Nephron (organoid): ENCODE data around the gene UBE3B.

Source experiments
- H3K27ac Mint-ChIP-seq, 3 experiments: 2 replicates each; pipeline ENCODE4 v1.8.0; 2020; ENCODE audit warnings: mixed read lengths in 3 of 3, mild to moderate bottlenecking in 2 of 3, moderate library complexity in 1 of 3
- H3K27me3 Mint-ChIP-seq: 2 replicates; pipeline ENCODE4 v1.8.0; 2021; ENCODE audit warnings: low read depth, mild to moderate bottlenecking, moderate library complexity, mixed read lengths
- H3K36me3 Mint-ChIP-seq: 2 replicates; pipeline ENCODE4 v1.8.0; 2020; ENCODE audit warnings: low read depth, mixed read lengths
- H3K4me1 Mint-ChIP-seq: 2 replicates; pipeline ENCODE4 v1.8.0; 2020; ENCODE audit warnings: mixed read lengths
- H3K4me3 Mint-ChIP-seq, 3 experiments: 2 replicates each; pipeline ENCODE4 v1.8.0; 2020; ENCODE audit warnings: mild to moderate bottlenecking in 3 of 3, mixed read lengths in 3 of 3, moderate library complexity in 2 of 3
- H3K9me3 Mint-ChIP-seq: 2 replicates; pipeline ENCODE4 v1.8.0; 2020; ENCODE audit warnings: mixed read lengths
- TF ChIP-seq, protein P1 (sequence below), 3 experiments: fragments of 200-600 bp; sonication (generic); IDR thresholded peaks; one replicate each; pipeline ENCODE4 v1.5.0; 2021; ENCODE audit warnings: antibody characterized with exemption in 3 of 3; ENCODE audit not compliant: unreplicated experiment in 3 of 3

Gene UBE3B

DNA sequence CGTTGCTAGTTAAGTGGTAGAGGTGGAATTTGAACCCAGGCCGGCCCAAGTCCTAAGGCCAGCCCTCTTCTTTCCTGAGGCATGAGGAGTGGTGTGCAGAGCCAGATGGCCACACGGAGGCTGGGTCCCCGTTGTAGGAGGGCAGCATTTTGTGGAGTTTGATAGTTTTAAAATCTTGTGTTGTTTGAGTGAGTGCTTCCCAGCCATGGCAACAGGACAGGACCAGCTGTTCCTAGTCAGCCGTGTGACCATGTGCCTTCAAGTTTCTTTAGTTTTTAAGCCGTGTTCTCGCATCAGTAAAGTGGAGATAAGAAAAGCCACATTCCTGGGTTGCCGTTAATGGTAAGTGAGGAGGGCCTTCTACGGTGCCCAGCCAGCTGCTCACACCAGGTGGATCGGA lies 44.4 kb downstream of the UBE3B start:
- peaks cover 68% of the 10 kb centered on the region for H3K36me3 Mint-ChIP-seq
- H3K27me3 Mint-ChIP-seq: peaks cover 3% of the 10 kb centered on the region
- peaks cover 68% of the 10 kb centered on the region for H3K4me1 Mint-ChIP-seq
- H3K4me3 Mint-ChIP-seq: peak overlapping the region in 1 of 3 experiments; percentile 26
- TF ChIP-seq, protein P1, sequence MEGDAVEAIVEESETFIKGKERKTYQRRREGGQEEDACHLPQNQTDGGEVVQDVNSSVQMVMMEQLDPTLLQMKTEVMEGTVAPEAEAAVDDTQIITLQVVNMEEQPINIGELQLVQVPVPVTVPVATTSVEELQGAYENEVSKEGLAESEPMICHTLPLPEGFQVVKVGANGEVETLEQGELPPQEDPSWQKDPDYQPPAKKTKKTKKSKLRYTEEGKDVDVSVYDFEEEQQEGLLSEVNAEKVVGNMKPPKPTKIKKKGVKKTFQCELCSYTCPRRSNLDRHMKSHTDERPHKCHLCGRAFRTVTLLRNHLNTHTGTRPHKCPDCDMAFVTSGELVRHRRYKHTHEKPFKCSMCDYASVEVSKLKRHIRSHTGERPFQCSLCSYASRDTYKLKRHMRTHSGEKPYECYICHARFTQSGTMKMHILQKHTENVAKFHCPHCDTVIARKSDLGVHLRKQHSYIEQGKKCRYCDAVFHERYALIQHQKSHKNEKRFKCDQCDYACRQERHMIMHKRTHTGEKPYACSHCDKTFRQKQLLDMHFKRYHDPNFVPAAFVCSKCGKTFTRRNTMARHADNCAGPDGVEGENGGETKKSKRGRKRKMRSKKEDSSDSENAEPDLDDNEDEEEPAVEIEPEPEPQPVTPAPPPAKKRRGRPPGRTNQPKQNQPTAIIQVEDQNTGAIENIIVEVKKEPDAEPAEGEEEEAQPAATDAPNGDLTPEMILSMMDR (IDR thresholded peaks at IDR 0.05; ENCODE audit: unreplicated experiment in 3 of 3): no peak
- H3K27ac Mint-ChIP-seq: peak overlapping the region; percentile 60 to 80 (median 65)
- no peaks in the 10 kb centered on the region for H3K9me3 Mint-ChIP-seq

GRCh38 chr12:109523071-109523470 lies 45.6 kb downstream of the UBE3B start:
- Mint-ChIP-seq H3K27ac (peak overlapping the region in 2 of 3 experiments; percentile 33 to 77), H3K9me3 (no peaks in the 10 kb centered on the region), H3K36me3 (peaks cover 68% of the 10 kb centered on the region), H3K27me3 (peaks cover 3% of the 10 kb centered on the region), H3K4me1 (peaks cover 65% of the 10 kb centered on the region), H3K4me3 (peak overlapping the region in 1 of 3 experiments; percentile 30)
- TF ChIP-seq, protein P1 (IDR thresholded peaks at IDR 0.05; ENCODE audit: unreplicated experiment in 3 of 3): no peak

DNA sequence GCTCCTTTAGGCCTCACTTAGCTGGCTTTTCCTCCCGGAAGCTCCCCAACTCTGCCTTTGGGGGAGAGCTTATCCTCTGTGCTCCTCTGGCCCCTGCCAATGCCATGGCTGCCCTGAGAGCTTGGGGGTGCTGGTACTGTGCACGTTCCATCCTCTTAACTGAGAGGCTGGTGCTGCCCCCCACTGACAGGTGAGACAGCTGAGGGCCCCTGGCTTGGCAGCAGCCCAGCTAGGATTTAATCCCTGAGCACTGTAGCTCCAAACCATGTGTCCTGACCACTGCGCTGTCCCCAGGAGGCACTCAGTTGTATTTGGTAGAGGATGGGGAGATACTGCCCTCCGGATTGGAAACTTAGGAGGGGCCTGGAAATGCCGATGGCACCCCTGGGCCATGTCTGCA lies 46.1 kb downstream of the UBE3B start:
- peaks cover 68% of the 10 kb centered on the region for H3K36me3 Mint-ChIP-seq
- H3K27me3 Mint-ChIP-seq: peaks cover 3% of the 10 kb centered on the region
- no peak overlapping the region for H3K4me3 Mint-ChIP-seq

DNA sequence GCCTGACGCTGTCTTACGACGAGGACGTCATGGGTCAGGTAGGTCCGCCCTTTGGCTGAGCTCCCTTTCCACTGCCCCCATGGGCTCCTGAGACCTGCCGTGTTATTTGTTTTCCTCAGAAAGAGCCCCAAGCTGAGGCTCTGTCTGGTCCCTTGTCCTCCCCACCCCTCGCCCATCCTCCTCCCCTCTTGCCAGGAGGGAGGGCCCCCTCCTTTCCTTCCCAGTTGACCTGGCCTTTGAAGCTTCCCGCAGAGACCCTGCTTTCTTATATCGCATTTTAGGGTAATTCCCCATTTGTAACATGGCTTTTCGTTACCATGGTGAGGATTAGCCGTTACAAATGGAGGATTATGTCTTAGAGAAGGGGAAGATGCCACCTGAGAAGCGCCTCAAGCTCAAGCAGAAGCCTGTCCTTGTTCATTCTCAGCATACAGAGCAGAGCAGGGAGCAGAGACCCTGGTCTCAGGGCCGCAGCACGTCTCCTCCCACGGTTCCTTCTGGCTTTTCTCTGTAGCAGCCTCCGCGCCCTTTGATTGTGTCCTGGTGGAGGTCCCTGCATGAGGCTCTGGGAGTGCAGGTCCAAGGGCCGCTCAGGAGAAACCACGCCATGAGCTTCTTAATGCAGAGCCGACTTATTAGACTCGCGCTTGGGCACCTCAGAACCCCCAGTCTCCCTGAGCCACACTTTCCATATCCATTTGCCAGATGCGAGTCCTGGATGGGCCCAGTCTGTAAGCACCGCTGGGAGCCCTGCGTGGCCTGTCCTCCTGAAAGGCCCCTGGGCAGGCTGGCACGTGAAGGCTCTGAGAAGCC lies 47.2 kb downstream of the UBE3B start:
- H3K4me1 Mint-ChIP-seq: peaks cover 57% of the 10 kb centered on the region
- H3K27ac Mint-ChIP-seq: no peak overlapping the region
- H3K27me3 Mint-ChIP-seq: peaks cover 3% of the 10 kb centered on the region
- no peak overlapping the region for H3K4me3 Mint-ChIP-seq
- peaks cover 59% of the 10 kb centered on the region for H3K36me3 Mint-ChIP-seq
- TF ChIP-seq, protein P1 (IDR thresholded peaks at IDR 0.05; ENCODE audit: unreplicated experiment in 3 of 3): no peak
- no peaks in the 10 kb centered on the region for H3K9me3 Mint-ChIP-seq

More for the DNA sequence above, 46.1 kb downstream of the UBE3B start:
- Mint-ChIP-seq H3K4me1 (peaks cover 61% of the 10 kb centered on the region), H3K27ac (peak overlapping the region in 2 of 3 experiments; percentile 33 to 77), H3K9me3 (no peaks in the 10 kb centered on the region)
- TF ChIP-seq, protein P1 (IDR thresholded peaks at IDR 0.05; ENCODE audit: unreplicated experiment in 3 of 3): no peak

GRCh38 chr12:109525279-109525585 lies 47.8 kb downstream of the UBE3B start:
- H3K27me3 Mint-ChIP-seq: peaks cover 3% of the 10 kb centered on the region
- no peaks in the 10 kb centered on the region for H3K9me3 Mint-ChIP-seq
- TF ChIP-seq, protein P1 (IDR thresholded peaks at IDR 0.05; ENCODE audit: unreplicated experiment in 3 of 3): no peak
- peaks cover 62% of the 10 kb centered on the region for H3K4me1 Mint-ChIP-seq
- no peak overlapping the region for H3K27ac Mint-ChIP-seq
- no peak overlapping the region for H3K4me3 Mint-ChIP-seq
- peaks cover 62% of the 10 kb centered on the region for H3K36me3 Mint-ChIP-seq
